GM23338 (cell line): ENCODE data around the gene ENTPD7. TPM values are rescaled to one million over a fixed set of nuclear protein-coding genes. Genes with fewer than 3 reads are reported as not detected.

Experiments
- ATAC-seq: fragments of 200-7000 bp; cut with Tn5 transposase; 3 replicates; pipeline ENCODE4 v1.9.1; 2020
- DNase-seq: peaks from one replicate; pipeline ENCODE4 v3.0.0-alpha.2; 2015; ENCODE audit warnings: low spot score
- H2AFZ ChIP-seq: fragments of 200-600 bp; sonication (generic); 2 replicates; pipeline ENCODE4 v1.8.0; 2016; ENCODE audit warnings: antibody characterized with exemption, mild to moderate bottlenecking, moderate library complexity
- H3F3A ChIP-seq: fragments of 200-600 bp; sonication (generic); replicated peaks from 2 replicates; pipeline ENCODE4 v1.8.0; 2017; ENCODE audit warnings: antibody characterized with exemption, mixed run types, low read depth
- H3K27ac ChIP-seq: fragments of 200-600 bp; sonication (generic); 2 replicates; pipeline ENCODE4 v1.6.1; 2016; ENCODE audit warnings: low read depth
- H3K27me3 ChIP-seq: fragments of 200-600 bp; sonication (generic); 2 replicates; pipeline ENCODE4 v1.8.0; 2016; ENCODE audit warnings: mild to moderate bottlenecking, mixed run types, moderate library complexity; ENCODE audit not compliant: insufficient read depth
- H3K36me3 ChIP-seq: fragments of 200-600 bp; sonication (generic); 2 replicates; pipeline ENCODE4 v1.8.0; 2016; ENCODE audit warnings: mild to moderate bottlenecking; ENCODE audit not compliant: insufficient read depth
- H3K4me1 ChIP-seq: fragments of 200-600 bp; sonication (generic); 2 replicates; pipeline ENCODE4 v1.8.0; 2016; ENCODE audit warnings: mild to moderate bottlenecking, moderate library complexity; ENCODE audit not compliant: insufficient read depth
- H3K4me2 ChIP-seq: fragments of 200-600 bp; sonication (generic); 2 replicates; pipeline ENCODE4 v1.7.1; 2017; ENCODE audit warnings: mixed run types
- H3K4me3 ChIP-seq: fragments of 200-600 bp; sonication (generic); 2 replicates; pipeline ENCODE4 v1.6.1; 2016; ENCODE audit warnings: mixed run types
- H3K79me2 ChIP-seq: fragments of 200-600 bp; sonication (generic); replicated peaks from 2 replicates; pipeline ENCODE4 v1.8.0; 2017; ENCODE audit warnings: mild to moderate bottlenecking; ENCODE audit not compliant: insufficient read depth
- H3K9me2 ChIP-seq: fragments of 200-600 bp; sonication (generic); 2 replicates; pipeline ENCODE4 v1.8.0; 2017; ENCODE audit not compliant: insufficient read depth
- H4K20me1 ChIP-seq: fragments of 200-600 bp; sonication (generic); replicated peaks from 2 replicates; pipeline ENCODE4 v1.8.0; 2017; ENCODE audit warnings: mild to moderate bottlenecking; ENCODE audit not compliant: insufficient read depth
- H3K27ac Mint-ChIP-seq: 2 replicates; pipeline ENCODE4 v1.8.0; 2020; ENCODE audit warnings: inconsistent platforms, mild to moderate bottlenecking, moderate library complexity, mixed read lengths
- H3K27me3 Mint-ChIP-seq: 3 replicates; pipeline ENCODE4 v1.8.0; 2022; ENCODE audit warnings: low read depth, mild to moderate bottlenecking, moderate library complexity, mixed read lengths, inconsistent platforms; ENCODE audit not compliant: insufficient read depth, poor library complexity
- H3K36me3 Mint-ChIP-seq: 3 replicates; pipeline ENCODE4 v1.8.0; 2021; ENCODE audit warnings: low read depth, mild to moderate bottlenecking, inconsistent platforms, moderate library complexity, mixed read lengths
- H3K4me1 Mint-ChIP-seq: 3 replicates; pipeline ENCODE4 v1.8.0; 2020; ENCODE audit warnings: mild to moderate bottlenecking, inconsistent platforms, mixed read lengths
- H3K4me3 Mint-ChIP-seq: 3 replicates; pipeline ENCODE4 v1.8.0; 2021; ENCODE audit warnings: moderate library complexity, mild to moderate bottlenecking, inconsistent platforms, mixed read lengths
- H3K9me3 Mint-ChIP-seq: 3 replicates; pipeline ENCODE4 v1.8.0; 2020; ENCODE audit warnings: moderate library complexity, mild to moderate bottlenecking, inconsistent platforms, mixed read lengths
- CREB1 ChIP-seq: fragments of 250-450 bp; sonication (Bioruptor Pico); IDR thresholded peaks from 2 replicates; pipeline ENCODE4 v1.5.0; 2020; ENCODE audit warnings: low read depth, mild to moderate bottlenecking, moderate library complexity
- EZH2 ChIP-seq: fragments of 200-600 bp; sonication (generic); IDR thresholded peaks from one replicate; pipeline ENCODE4 v1.8.0; 2017; ENCODE audit warnings: antibody characterized with exemption, mild to moderate bottlenecking, low read depth; ENCODE audit not compliant: unreplicated experiment
- EZH2phosphoT487 ChIP-seq: fragments of 200-600 bp; sonication (generic); IDR thresholded peaks from one replicate; pipeline ENCODE4 v1.8.1; 2018; ENCODE audit warnings: antibody characterized with exemption; ENCODE audit not compliant: unreplicated experiment
- JUNB ChIP-seq: IDR thresholded peaks from one replicate; pipeline ENCODE4 v1.6.1; 2016; ENCODE audit warnings: antibody characterized with exemption; ENCODE audit not compliant: unreplicated experiment
- NANOG ChIP-seq: IDR thresholded peaks from 2 replicates; pipeline ENCODE4 v1.6.1; 2016; ENCODE audit warnings: antibody characterized with exemption, borderline replicate concordance
- POLR2AphosphoS5 ChIP-seq: IDR thresholded peaks from 2 replicates; pipeline ENCODE4 v1.6.1; 2016; ENCODE audit warnings: antibody characterized with exemption, low read depth
- STAT1 ChIP-seq: IDR thresholded peaks from one replicate; pipeline ENCODE4 v1.6.1; 2016; ENCODE audit warnings: antibody characterized with exemption; ENCODE audit not compliant: unreplicated experiment
- ZNF114 ChIP-seq: fragments of 250-450 bp; sonication (Bioruptor Pico); IDR thresholded peaks from 2 replicates; pipeline ENCODE4 v1.5.0; 2020; ENCODE audit warnings: mild to moderate bottlenecking, moderate library complexity
- ZNF331 ChIP-seq: fragments of 250-450 bp; sonication (Bioruptor Pico); IDR thresholded peaks from 2 replicates; pipeline ENCODE4 v1.5.0; 2020; ENCODE audit warnings: low read depth, mild to moderate bottlenecking, moderate library complexity
- polyA plus RNA-seq: library from polyadenylated mRNA; unstranded; fragments of >200 nt; fragmentation: Nextera tagmentation; extraction: Ambion mirVana; gene quantifications from 2 replicates; pipeline ENCODE4 v1.2.1, GENCODE V29; 2016
- total RNA-seq: library from RNA; depleted of rRNA; stranded (reverse); fragments of >200 nt; shearing (Covaris generic); gene quantifications from 2 replicates; pipeline ENCODE4 v1.2.3, GENCODE V29; 2014
- TF ChIP-seq, protein P1 (sequence below): fragments of 250-450 bp; sonication (Bioruptor Pico); IDR thresholded peaks from 2 replicates; pipeline ENCODE4 v1.5.0; 2020; ENCODE audit warnings: mild to moderate bottlenecking, moderate library complexity

ENTPD7 gene
- total and polyA plus RNA-seq, 2 experiments from 2014 or later, result 1.7 to 12.6 TPM

DNA sequence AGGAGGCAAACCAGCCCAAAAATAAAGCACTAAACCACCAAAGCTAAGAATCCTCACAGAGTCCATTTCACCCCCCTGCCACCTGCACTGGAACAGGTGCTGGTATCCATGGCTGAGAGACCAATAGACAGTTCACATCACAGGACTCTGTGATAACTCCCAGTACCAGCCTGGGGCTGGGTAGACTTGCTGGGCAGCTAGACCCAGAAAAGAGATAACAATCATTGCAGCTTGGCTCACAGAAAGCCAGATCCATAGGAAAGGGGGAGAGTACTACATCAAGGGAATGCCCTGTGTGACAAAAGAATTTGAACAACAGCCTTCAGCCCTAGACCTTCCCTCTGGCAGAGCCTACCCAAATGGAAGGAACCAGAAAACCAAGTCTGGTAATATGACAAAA, 25.5 kb upstream of the ENTPD7 start (continued):
- TF ChIP-seq ZNF331 (CRISPR knock-in tag) (no peak), EZH2phosphoT487 (no peak), POLR2AphosphoS5 (no peak), NANOG (no peak)
- TF ChIP-seq, protein P1, sequence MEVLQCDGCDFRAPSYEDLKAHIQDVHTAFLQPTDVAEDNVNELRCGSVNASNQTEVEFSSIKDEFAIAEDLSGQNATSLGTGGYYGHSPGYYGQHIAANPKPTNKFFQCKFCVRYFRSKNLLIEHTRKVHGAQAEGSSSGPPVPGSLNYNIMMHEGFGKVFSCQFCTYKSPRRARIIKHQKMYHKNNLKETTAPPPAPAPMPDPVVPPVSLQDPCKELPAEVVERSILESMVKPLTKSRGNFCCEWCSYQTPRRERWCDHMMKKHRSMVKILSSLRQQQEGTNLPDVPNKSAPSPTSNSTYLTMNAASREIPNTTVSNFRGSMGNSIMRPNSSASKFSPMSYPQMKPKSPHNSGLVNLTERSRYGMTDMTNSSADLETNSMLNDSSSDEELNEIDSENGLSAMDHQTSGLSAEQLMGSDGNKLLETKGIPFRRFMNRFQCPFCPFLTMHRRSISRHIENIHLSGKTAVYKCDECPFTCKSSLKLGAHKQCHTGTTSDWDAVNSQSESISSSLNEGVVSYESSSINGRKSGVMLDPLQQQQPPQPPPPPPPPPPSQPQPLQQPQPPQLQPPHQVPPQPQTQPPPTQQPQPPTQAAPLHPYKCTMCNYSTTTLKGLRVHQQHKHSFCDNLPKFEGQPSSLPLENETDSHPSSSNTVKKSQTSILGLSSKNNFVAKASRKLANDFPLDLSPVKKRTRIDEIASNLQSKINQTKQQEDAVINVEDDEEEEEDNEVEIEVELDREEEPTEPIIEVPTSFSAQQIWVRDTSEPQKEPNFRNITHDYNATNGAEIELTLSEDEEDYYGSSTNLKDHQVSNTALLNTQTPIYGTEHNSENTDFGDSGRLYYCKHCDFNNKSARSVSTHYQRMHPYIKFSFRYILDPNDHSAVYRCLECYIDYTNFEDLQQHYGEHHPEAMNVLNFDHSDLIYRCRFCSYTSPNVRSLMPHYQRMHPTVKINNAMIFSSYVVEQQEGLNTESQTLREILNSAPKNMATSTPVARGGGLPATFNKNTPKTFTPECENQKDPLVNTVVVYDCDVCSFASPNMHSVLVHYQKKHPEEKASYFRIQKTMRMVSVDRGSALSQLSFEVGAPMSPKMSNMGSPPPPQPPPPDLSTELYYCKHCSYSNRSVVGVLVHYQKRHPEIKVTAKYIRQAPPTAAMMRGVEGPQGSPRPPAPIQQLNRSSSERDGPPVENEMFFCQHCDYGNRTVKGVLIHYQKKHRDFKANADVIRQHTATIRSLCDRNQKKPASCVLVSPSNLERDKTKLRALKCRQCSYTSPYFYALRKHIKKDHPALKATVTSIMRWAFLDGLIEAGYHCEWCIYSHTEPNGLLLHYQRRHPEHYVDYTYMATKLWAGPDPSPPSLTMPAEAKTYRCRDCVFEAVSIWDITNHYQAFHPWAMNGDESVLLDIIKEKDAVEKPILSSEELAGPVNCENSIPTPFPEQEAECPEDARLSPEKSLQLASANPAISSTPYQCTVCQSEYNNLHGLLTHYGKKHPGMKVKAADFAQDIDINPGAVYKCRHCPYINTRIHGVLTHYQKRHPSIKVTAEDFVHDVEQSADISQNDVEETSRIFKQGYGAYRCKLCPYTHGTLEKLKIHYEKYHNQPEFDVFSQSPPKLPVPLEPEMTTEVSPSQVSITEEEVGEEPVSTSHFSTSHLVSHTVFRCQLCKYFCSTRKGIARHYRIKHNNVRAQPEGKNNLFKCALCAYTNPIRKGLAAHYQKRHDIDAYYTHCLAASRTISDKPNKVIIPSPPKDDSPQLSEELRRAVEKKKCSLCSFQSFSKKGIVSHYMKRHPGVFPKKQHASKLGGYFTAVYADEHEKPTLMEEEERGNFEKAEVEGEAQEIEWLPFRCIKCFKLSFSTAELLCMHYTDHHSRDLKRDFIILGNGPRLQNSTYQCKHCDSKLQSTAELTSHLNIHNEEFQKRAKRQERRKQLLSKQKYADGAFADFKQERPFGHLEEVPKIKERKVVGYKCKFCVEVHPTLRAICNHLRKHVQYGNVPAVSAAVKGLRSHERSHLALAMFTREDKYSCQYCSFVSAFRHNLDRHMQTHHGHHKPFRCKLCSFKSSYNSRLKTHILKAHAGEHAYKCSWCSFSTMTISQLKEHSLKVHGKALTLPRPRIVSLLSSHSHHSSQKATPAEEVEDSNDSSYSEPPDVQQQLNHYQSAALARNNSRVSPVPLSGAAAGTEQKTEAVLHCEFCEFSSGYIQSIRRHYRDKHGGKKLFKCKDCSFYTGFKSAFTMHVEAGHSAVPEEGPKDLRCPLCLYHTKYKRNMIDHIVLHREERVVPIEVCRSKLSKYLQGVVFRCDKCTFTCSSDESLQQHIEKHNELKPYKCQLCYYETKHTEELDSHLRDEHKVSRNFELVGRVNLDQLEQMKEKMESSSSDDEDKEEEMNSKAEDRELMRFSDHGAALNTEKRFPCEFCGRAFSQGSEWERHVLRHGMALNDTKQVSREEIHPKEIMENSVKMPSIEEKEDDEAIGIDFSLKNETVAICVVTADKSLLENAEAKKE (CRISPR knock-in tag), result no peak

DNA sequence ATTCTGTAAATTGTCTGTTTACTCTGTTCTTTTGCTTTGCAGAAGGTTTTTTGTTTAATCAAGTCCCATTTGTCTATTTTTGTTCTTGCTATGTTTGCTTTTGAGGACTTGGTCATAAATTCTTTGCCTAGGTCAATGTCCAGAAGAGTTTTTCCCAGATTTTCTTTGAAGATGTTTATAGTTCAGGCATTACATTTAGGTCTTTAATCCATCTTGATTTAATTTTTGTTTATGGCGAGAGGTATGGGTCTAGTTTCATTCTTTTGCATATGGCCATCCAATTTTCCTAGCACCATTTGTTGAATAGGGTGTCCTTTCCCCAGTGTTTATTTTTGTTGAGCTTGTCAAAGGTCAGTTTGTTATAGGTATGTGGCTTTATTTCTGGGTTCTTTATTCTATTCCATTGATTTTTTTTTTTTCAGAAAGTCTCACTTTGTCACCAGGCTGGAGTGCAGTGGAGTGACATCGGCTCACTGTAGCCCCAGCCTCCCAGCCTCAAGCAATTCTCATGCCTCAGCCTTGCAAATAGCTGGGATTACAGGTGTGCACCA, 11.6 kb upstream of the ENTPD7 start:
- H3K27ac ChIP-seq, result no peak overlapping the region
- H3K9me3 Mint-ChIP-seq, result peaks cover 38% of the 10 kb centered on the region
- H3K4me1 ChIP-seq, result no peaks in the 10 kb centered on the region
- peaks cover 8% of the 10 kb centered on the region for H3K27me3 Mint-ChIP-seq
- peaks cover 3% of the 10 kb centered on the region; the same call in 2 of the 3 replicates for H3K36me3 Mint-ChIP-seq
- no peaks in the 10 kb centered on the region for H3F3A ChIP-seq
- no peak overlapping the region for H3K4me2 ChIP-seq
- DNase-seq, result no peak
- H4K20me1 ChIP-seq, result no peaks in the 10 kb centered on the region
- H3K27me3 ChIP-seq, result no peaks in the 10 kb centered on the region
- H3K36me3 ChIP-seq, result no peaks in the 10 kb centered on the region
- H3K4me3 Mint-ChIP-seq, result no peak overlapping the region
- H2AFZ ChIP-seq, result no peak overlapping the region
- H3K27ac Mint-ChIP-seq, result no peak overlapping the region
- H3K4me1 Mint-ChIP-seq, result no peaks in the 10 kb centered on the region
- H3K4me3 ChIP-seq, result no peak overlapping the region
- no peaks in the 10 kb centered on the region for H3K79me2 ChIP-seq
- H3K9me2 ChIP-seq, result no peaks in the 10 kb centered on the region
- ATAC-seq, result no peak
- no peak for TF ChIP-seq JUNB
- TF ChIP-seq EZH2phosphoT487, result no peak
- TF ChIP-seq, protein P1 (CRISPR knock-in tag), result no peak
- TF ChIP-seq EZH2, result no peak
- no peak for TF ChIP-seq POLR2AphosphoS5
- TF ChIP-seq ZNF114 (CRISPR knock-in tag), result no peak
- no peak for TF ChIP-seq STAT1
- no peak for TF ChIP-seq CREB1 (CRISPR knock-in tag)
